OCI-LY1 (cell line): ENCODE data around the gene MACROD1.

ENCODE experiments used
- H2AFZ ChIP-seq: fragments of 200-600 bp; sonication (generic), shearing (Covaris generic); 2 replicates; pipeline ENCODE4 v1.6.0; 2014; ENCODE audit warnings: antibody characterized with exemption, mild to moderate bottlenecking, low read length
- H3F3A ChIP-seq: fragments of 200-600 bp; sonication (generic), shearing (Covaris generic); 2 replicates; pipeline ENCODE4 v1.6.0; 2014; ENCODE audit warnings: mild to moderate bottlenecking, antibody characterized with exemption, low read length, moderate library complexity; ENCODE audit not compliant: insufficient read depth
- H3K27ac ChIP-seq: fragments of 200-600 bp; sonication (generic); 2 replicates; pipeline ENCODE4 v1.5.1; 2014; ENCODE audit warnings: low read length, mixed run types, mild to moderate bottlenecking, low read depth; ENCODE audit not compliant: poor library complexity, severe bottlenecking
- H3K27me3 ChIP-seq: fragments of 200-600 bp; sonication (generic); 2 replicates; pipeline ENCODE4 v1.6.0; 2014; ENCODE audit warnings: antibody characterized with exemption, mild to moderate bottlenecking, low read length, moderate library complexity; ENCODE audit not compliant: insufficient read depth
- H3K36me3 ChIP-seq: fragments of 200-600 bp; sonication (generic); 2 replicates; pipeline ENCODE4 v1.6.1; 2014; ENCODE audit warnings: mild to moderate bottlenecking, antibody characterized with exemption, low read length, moderate library complexity, mixed read lengths; ENCODE audit not compliant: insufficient read depth
- H3K4me1 ChIP-seq: fragments of 200-600 bp; sonication (generic); 2 replicates; pipeline ENCODE4 v1.5.1; 2014; ENCODE audit warnings: mild to moderate bottlenecking, low read length, moderate library complexity; ENCODE audit not compliant: insufficient read depth, severe bottlenecking
- H3K4me2 ChIP-seq: fragments of 200-600 bp; sonication (generic), shearing (Covaris generic); 2 replicates; pipeline ENCODE4 v1.6.1; 2014; ENCODE audit warnings: low read length
- H3K4me3 ChIP-seq: fragments of 200-600 bp; sonication (generic); 2 replicates; pipeline ENCODE4 v1.5.1; 2014; ENCODE audit warnings: low read length, low read depth, mild to moderate bottlenecking, mixed read lengths; ENCODE audit not compliant: poor library complexity, severe bottlenecking
- H3K79me2 ChIP-seq: fragments of 200-600 bp; shearing (Covaris generic); 2 replicates; pipeline ENCODE4 v1.6.1; 2016; ENCODE audit warnings: mixed run types, low read length, mixed read lengths; ENCODE audit not compliant: insufficient read depth
- H3K9ac ChIP-seq: fragments of 200-600 bp; sonication (generic), shearing (Covaris generic); 2 replicates; pipeline ENCODE4 v1.6.1; 2014; ENCODE audit warnings: mild to moderate bottlenecking, low read length, mixed read lengths
- H3K9me2 ChIP-seq: fragments of 200-600 bp; sonication (generic), shearing (Covaris generic); 2 replicates; pipeline ENCODE4 v1.6.1; 2014; ENCODE audit warnings: low read depth, mild to moderate bottlenecking, low read length, mixed read lengths
- H3K9me3 ChIP-seq: fragments of 200-600 bp; shearing (Covaris generic); 2 replicates; pipeline ENCODE4 v1.6.1; 2014; ENCODE audit warnings: low read length, mixed read lengths
- H4K20me1 ChIP-seq: fragments of 200-600 bp; sonication (generic), shearing (Covaris generic); 2 replicates; pipeline ENCODE4 v1.6.0; 2016; ENCODE audit warnings: mild to moderate bottlenecking, low read length; ENCODE audit not compliant: insufficient read depth
- EZH2 ChIP-seq: fragments of 200-600 bp; sonication (generic), shearing (Covaris generic); IDR thresholded peaks from 2 replicates; pipeline ENCODE4 v1.8.0; 2017; ENCODE audit warnings: borderline replicate concordance, mixed run types, mild to moderate bottlenecking, antibody characterized with exemption, low read length, moderate library complexity, mixed read lengths
- TF ChIP-seq, protein P1 (sequence below): fragments of 200-600 bp; sonication (generic), shearing (Covaris generic); IDR thresholded peaks from 2 replicates; pipeline ENCODE4 v1.5.1; 2017; ENCODE audit warnings: mild to moderate bottlenecking, antibody characterized with exemption, low read length, moderate library complexity, mixed read lengths

The MACROD1 gene

DNA sequence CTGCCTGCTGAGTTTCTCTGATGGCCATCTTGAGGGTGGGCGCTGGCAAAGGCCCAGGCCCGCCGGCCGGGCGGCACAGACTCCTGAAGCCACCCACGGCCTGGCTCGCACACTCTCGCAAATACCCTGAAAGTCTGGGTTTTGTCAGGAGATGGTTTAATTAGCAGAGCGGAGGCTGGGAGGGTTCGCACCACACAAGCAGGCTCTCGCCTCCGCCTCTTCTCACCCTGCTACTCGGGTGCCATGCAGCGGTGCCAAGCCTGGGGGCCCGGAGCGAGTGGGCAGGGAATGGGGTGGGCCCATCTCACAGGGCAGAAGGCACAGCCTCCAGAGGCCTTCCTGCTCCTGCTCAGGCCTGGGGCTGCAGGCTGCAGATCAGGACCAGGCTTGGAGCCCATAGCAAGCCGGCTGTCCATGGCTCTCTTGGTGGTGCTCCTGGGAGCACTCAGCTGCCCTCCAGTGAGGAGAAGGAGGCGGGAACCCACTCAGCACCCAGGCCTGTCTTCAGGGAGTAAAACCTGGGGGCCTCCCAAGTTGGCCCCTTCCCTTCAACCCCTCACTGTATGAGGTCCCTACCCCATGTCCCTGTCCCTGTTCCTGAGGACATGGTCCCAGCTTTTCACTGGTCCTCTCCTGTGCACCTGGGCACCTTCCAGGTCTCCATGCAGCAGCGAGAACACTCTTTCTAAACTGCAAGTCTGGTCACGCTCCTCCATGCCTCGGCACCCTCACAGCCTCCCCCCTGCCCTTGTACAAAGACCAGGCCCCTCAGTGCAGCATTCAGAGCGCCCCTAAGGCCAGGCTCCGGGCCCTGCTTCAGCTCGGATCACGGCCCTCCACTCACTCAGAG is 68.2 kb downstream of the MACROD1 start:
- Histone ChIP-seq H3K4me2 (no peak overlapping the region), H3K9me3 (no peaks in the 10 kb centered on the region), H3K4me3 (no peak overlapping the region), H3K79me2 (no peaks in the 10 kb centered on the region), H3F3A (no peaks in the 10 kb centered on the region), H2AFZ (no peak overlapping the region), H4K20me1 (no peaks in the 10 kb centered on the region), H3K9ac (no peak overlapping the region), H3K4me1 (no peaks in the 10 kb centered on the region), H3K36me3 (no peaks in the 10 kb centered on the region), H3K9me2 (no peaks in the 10 kb centered on the region), H3K27ac (no peak overlapping the region), H3K27me3 (peaks cover 30% of the 10 kb centered on the region; the same call in 1 of the 2 replicates)
- TF ChIP-seq, protein P1, sequence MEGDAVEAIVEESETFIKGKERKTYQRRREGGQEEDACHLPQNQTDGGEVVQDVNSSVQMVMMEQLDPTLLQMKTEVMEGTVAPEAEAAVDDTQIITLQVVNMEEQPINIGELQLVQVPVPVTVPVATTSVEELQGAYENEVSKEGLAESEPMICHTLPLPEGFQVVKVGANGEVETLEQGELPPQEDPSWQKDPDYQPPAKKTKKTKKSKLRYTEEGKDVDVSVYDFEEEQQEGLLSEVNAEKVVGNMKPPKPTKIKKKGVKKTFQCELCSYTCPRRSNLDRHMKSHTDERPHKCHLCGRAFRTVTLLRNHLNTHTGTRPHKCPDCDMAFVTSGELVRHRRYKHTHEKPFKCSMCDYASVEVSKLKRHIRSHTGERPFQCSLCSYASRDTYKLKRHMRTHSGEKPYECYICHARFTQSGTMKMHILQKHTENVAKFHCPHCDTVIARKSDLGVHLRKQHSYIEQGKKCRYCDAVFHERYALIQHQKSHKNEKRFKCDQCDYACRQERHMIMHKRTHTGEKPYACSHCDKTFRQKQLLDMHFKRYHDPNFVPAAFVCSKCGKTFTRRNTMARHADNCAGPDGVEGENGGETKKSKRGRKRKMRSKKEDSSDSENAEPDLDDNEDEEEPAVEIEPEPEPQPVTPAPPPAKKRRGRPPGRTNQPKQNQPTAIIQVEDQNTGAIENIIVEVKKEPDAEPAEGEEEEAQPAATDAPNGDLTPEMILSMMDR, result no peak
- TF ChIP-seq EZH2, result no peak

DNA sequence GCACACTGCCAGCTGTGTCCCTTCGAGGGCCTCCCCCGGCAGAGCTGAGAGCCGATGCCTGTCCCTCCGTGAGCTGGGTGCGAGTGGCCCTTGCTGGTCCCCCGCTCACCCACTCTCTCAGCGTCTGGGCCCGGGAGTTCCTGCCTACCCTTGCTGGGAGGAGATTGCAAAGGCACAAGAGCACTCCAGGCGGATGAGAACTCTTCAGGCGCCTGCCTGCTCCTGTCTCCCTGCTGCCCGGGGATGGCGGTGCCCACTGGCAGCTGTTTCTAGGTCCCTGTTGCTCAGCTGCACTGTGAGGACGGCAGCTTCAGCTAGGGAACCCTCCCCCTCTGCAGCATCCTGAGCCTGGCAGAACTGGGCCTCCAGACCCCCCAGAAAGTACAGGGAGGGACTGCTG is 69.1 kb downstream of the MACROD1 start:
- Histone ChIP-seq H2AFZ (no peak overlapping the region), H3K79me2 (no peaks in the 10 kb centered on the region), H3K36me3 (no peaks in the 10 kb centered on the region), H3K9me2 (no peaks in the 10 kb centered on the region), H3K9me3 (no peaks in the 10 kb centered on the region), H3K4me2 (no peak overlapping the region), H3K4me3 (no peak overlapping the region), H4K20me1 (no peaks in the 10 kb centered on the region), H3K27me3 (peaks cover 30% of the 10 kb centered on the region), H3K4me1 (no peaks in the 10 kb centered on the region), H3K9ac (no peak overlapping the region), H3K27ac (no peak overlapping the region), H3F3A (no peaks in the 10 kb centered on the region)
- TF ChIP-seq, protein P1, result no peak
- TF ChIP-seq EZH2, result no peak

DNA sequence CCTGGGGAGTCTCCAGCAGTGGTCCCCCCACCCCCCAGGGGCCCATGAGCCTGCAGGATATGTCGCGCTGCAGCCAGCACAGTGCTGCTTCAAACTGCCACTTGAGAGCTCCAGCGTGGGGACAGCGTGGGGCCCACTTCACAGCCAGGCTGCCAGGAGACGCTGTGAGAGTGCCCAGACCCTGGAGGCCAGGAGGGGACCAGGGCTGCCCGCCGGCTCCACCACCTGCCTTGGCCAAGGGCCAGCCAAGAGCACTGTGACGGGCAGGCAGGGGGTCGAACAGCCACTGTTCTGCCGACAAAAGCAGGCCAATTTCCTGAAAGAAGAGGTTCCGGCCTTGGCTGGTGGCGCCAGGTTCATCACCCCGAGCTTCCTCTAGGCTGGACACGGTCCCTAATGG is 70.0 kb downstream of the MACROD1 start:
- Histone ChIP-seq H3K4me3 (no peak overlapping the region), H3K27me3 (peaks cover 28% of the 10 kb centered on the region), H3F3A (no peaks in the 10 kb centered on the region), H3K36me3 (no peaks in the 10 kb centered on the region), H4K20me1 (no peaks in the 10 kb centered on the region), H3K27ac (no peak overlapping the region), H2AFZ (no peak overlapping the region), H3K4me1 (no peaks in the 10 kb centered on the region), H3K79me2 (no peaks in the 10 kb centered on the region), H3K9me3 (no peaks in the 10 kb centered on the region), H3K9ac (no peak overlapping the region), H3K9me2 (no peaks in the 10 kb centered on the region), H3K4me2 (no peak overlapping the region)
- TF ChIP-seq, protein P1, result no peak
- TF ChIP-seq EZH2, result no peak
